ENCODE results near the gene ABCG4.
"Not testable (repeated sequence)": the region's sequence is repeated elsewhere in the genome, so short reads cannot be mapped to it uniquely, and the experiment has no call there.

The ABCG4 gene

DNA sequence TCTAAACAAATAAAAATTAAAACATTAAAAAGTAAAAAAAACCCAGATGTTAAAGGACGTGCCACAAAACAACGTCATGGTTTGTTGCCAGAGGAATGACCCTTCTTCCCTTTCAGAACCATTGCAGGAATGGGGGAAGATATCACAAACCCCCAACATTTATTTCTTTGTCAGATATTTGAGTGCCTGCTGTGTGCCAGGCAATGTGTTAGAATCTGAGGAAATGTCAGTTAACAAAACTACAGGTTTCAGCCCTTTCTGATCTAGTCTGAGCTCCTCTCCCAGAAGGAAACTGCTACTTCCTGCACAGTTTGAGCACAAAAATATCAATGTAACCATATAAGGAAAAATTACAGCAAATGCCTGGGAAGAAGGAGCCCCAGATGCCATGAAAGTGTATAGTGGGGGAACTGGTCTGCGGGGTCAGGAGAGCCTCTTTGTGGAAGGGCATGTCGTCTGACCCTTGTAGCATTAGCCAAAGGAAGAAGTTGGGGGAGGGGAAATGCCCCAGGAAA, 29.4 kb downstream of the ABCG4 start:
- DNase-seq (ENCODE audit: insufficient read length, low spot score) = no peak
- TF ChIP-seq, protein P1, sequence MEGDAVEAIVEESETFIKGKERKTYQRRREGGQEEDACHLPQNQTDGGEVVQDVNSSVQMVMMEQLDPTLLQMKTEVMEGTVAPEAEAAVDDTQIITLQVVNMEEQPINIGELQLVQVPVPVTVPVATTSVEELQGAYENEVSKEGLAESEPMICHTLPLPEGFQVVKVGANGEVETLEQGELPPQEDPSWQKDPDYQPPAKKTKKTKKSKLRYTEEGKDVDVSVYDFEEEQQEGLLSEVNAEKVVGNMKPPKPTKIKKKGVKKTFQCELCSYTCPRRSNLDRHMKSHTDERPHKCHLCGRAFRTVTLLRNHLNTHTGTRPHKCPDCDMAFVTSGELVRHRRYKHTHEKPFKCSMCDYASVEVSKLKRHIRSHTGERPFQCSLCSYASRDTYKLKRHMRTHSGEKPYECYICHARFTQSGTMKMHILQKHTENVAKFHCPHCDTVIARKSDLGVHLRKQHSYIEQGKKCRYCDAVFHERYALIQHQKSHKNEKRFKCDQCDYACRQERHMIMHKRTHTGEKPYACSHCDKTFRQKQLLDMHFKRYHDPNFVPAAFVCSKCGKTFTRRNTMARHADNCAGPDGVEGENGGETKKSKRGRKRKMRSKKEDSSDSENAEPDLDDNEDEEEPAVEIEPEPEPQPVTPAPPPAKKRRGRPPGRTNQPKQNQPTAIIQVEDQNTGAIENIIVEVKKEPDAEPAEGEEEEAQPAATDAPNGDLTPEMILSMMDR (IDR thresholded peaks at IDR 0.05; ENCODE audit: insufficient read depth, missing control alignments) = no peak
- FAIRE-seq = no peak

DNA sequence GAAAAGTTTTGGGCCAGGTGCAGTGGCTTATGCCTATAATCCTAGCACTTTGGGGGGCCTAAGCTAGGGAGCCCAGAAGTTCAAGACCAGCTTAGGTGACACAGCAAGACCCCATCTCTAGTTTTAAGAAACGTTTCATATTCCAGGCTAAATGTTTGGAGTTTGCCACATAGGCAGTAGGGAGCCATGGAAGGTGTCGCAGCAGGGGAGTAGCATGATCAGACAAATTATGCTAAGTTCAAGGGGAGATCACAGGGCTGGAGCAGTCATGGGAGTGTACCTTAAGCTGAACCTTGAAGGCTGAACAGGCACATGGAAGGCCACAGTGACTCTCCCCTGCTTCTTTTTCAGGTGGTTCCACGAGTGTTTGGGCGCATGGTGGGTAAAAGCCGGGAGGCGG, 30.5 kb downstream of the ABCG4 start:
- FAIRE-seq = no peak
- TF ChIP-seq, protein P1 (IDR thresholded peaks at IDR 0.05; ENCODE audit: insufficient read depth, missing control alignments) = no peak

DNA sequence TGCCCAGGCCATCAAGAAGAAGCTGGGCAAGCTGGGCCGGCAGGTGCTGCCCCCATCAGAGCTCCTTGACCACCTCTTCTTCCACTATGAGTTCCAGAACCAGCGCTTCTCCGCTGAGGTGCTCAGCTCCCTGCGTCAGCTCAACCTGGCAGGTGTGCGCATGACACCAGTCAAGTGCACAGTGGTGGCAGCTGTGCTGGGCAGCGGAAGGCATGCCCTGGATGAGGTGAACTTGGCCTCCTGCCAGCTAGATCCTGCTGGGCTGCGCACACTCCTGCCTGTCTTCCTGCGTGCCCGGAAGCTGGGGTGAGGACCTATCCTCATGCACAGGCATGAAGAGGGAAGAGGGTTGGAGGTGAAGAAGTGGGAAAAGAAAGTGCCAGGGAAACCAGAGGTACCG, 31.1 kb downstream of the ABCG4 start:
- FAIRE-seq (no peak), DNase-seq (ENCODE audit: insufficient read length, low spot score) (no peak)
- TF ChIP-seq, protein P1 (IDR thresholded peaks at IDR 0.05; ENCODE audit: insufficient read depth, missing control alignments) = no peak

More for the DNA sequence above, 30.5 kb downstream of the ABCG4 start:
- no peak for DNase-seq (ENCODE audit: insufficient read length, low spot score)

DNA sequence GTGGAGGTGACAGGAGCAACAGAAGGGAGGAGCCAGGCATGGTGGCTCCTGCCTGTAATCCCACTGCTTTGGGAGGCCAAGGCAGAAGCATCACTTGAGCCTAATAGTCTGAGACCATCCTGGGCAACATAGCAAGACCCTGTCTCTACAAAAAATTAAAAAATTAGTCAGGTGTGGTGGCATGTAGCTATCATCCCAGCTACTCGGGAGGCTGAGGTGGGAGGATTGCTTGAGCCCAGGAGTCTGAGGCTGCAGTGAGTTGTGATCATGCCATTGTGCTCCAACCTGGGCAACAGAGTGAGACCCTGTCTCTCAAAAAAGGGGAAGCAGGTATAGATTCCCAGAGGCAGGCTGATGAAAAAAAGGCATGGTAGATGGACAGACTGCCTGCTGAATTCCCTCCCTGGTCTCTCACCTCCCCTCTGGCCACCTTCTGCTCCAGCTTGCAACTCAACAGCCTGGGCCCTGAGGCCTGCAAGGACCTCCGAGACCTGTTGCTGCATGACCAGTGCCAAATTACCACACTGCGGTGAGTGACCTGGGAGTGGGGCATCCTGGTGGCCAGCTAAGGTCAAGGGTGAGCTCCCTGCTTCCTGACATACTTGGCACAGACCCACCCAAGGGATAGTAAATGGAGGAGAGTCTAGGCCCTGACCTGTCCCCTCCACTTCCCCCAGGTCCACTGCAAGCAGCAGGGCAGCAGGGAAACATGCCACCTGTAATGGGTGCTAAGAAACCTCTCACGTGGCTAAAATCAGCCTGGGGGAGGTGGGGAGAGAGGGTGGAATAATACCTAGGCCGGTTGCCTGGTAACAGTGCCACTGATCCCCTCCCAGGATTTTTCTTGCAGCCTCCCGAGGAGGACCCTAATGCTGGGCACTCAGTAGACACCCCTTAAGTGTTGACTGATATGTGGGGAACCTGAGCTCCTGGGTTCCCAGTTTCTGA, 32.2 kb downstream of the ABCG4 start:
- TF ChIP-seq, protein P1 (IDR thresholded peaks at IDR 0.05; ENCODE audit: insufficient read depth, missing control alignments) = no peak
- no peak for DNase-seq (ENCODE audit: insufficient read length, low spot score)
- no peak for FAIRE-seq

DNA sequence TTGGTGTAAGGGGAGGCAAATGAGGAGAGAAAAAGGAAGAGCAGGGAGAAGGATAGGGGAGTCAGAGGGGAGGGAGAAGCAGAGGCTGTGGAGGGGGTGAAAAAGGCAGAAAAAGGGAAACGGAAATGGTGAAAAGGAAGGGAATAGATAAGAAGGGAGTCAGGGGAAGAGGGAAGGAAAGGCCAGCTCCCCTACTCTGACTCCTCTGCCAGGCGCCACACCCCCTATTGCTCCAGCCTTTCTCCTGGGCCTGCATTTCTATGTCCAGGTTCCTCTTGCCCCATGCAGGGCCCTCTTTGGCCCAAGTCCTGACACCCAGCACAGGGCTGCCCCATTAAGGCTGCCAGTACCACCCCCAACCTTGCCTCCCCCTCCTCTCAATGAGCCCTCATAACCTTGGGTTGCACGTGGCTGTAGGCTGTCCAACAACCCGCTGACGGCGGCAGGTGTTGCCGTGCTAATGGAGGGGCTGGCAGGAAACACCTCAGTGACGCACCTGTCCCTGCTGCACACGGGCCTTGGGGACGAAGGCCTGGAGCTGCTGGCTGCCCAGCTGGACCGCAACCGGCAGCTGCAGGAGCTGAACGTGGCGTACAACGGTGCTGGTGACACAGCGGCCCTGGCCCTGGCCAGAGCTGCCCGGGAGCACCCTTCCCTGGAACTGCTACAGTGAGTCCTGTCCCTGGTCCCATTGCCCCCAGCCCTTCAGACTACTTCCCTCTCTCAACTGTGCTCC, 33.0 kb downstream of the ABCG4 start:
- TF ChIP-seq, protein P1 (IDR thresholded peaks at IDR 0.05; ENCODE audit: insufficient read depth, missing control alignments) = no peak
- DNase-seq (ENCODE audit: insufficient read length, low spot score) = no peak
- no peak for FAIRE-seq

DNA sequence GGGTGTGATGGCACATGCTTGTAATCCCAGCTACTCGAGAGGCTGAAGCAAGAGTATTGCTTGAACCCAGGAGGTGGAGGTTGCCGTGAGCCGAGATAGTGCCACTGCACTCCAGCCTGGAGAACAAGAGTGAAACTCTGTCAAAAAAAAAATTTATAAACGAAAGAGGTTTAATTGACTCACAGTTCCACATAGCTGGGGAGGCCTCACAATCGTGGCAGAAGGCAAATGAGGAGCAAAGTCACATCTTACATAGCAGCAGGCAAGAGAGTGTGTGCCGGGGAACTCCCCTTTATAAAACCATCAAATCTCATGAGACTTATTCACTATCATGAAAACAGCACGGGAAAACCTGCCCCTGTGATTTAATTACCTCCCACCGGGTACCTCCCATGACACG, 35.5 kb downstream of the ABCG4 start:
- DNase-seq (ENCODE audit: insufficient read length, low spot score); FAIRE-seq: not testable (repeated sequence)

DNA sequence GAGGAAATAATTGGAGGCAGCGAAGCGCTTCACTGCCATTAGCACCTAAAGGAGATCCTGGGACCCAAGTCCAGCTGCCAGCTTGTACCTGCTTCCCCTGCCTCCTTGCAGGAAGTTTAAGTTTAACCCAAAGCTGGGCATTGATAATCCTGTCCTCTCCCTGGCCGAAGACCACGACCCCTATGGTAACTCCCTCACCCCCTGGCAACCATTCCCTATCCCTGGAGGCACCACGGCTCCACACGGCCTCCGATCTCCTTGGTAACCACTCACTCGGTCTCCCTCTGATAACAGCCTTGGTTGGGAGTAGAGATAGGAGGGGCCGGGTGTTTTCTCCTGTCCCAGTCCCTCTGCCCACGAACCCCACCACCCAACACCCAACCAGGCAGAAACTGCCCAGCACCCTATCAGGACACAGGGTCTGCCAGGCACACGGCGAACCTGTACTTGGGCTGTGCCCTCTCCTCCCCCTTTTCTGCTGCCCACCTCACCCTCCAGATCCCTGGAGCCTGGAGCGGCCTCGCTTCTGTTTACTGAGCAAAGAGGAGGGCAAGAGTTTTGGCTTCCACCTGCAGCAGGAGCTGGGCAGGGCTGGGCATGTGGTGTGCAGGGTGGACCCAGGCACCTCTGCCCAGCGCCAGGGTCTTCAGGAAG, 37.3 kb downstream of the ABCG4 start:
- no peak for DNase-seq (ENCODE audit: insufficient read length, low spot score)
- TF ChIP-seq, protein P1 (IDR thresholded peaks at IDR 0.05; ENCODE audit: insufficient read depth, missing control alignments) = no peak
- FAIRE-seq = no peak
